OCI-LY3 (cell line): ENCODE measurements around the gene KIF15.

Experiments
- H2AFZ ChIP-seq: fragments of 200-600, 300-600 bp; shearing (Covaris generic); 2 replicates; pipeline ENCODE4 v1.6.0; 2014; ENCODE audit warnings: antibody characterized with exemption, low read depth, low read length
- H3K27ac ChIP-seq: fragments of 200-600, 300-600 bp; sonication (generic); 2 replicates; pipeline ENCODE4 v1.5.1; 2014; ENCODE audit warnings: mild to moderate bottlenecking, low read length, moderate library complexity, mixed read lengths
- H3K27me3 ChIP-seq: fragments of 200-600, 300-600 bp; sonication (generic); 2 replicates; pipeline ENCODE4 v1.6.1; 2014; ENCODE audit warnings: low read depth, low read length, mixed read lengths
- H3K36me3 ChIP-seq: fragments of 200-600, 300-600 bp; sonication (generic); replicated peaks from 2 replicates; pipeline ENCODE3; 2014; ENCODE audit warnings: low read depth, low read length, mixed read lengths
- H3K4me1 ChIP-seq: fragments of 300-600, 200-600 bp; sonication (generic); 2 replicates; pipeline ENCODE4 v1.6.1; 2014; ENCODE audit warnings: low read length, mixed read lengths
- H3K4me2 ChIP-seq: fragments of 200-600, 300-600 bp; sonication (generic); 2 replicates; pipeline ENCODE4 v1.6.1; 2014; ENCODE audit warnings: low read length, mixed read lengths
- H3K4me3 ChIP-seq: fragments of 300-600, 200-600 bp; sonication (generic); 2 replicates; pipeline ENCODE4 v1.5.1; 2014; ENCODE audit warnings: antibody characterized with exemption, mild to moderate bottlenecking, low read length, moderate library complexity
- H3K79me2 ChIP-seq: fragments of 300-600, 200-600 bp; shearing (Covaris generic); 2 replicates; pipeline ENCODE4 v1.6.1; 2014; ENCODE audit warnings: mild to moderate bottlenecking, low read length, mixed read lengths
- H3K9ac ChIP-seq: fragments of 300-600, 200-600 bp; shearing (Covaris generic); 2 replicates; pipeline ENCODE4 v1.6.0; 2014; ENCODE audit warnings: mild to moderate bottlenecking, low read length, moderate library complexity
- H3K9me3 ChIP-seq: fragments of 200-600, 300-600 bp; shearing (Covaris generic); 2 replicates; pipeline ENCODE4 v1.6.1; 2014; ENCODE audit warnings: low read length, mixed read lengths; ENCODE audit not compliant: insufficient read depth
- H4K20me1 ChIP-seq: fragments of 200-600, 300-600 bp; sonication (generic); 2 replicates; pipeline ENCODE4 v1.6.1; 2016; ENCODE audit warnings: low read length, mixed read lengths; ENCODE audit not compliant: insufficient read depth
- CTCF ChIP-seq: fragments of 200-600, 300-600 bp; sonication (generic); IDR thresholded peaks from 2 replicates; pipeline ENCODE4 v1.5.1; 2014; ENCODE audit warnings: antibody characterized with exemption, low read length, low read depth
- EZH2phosphoT487 ChIP-seq: fragments of 200-600 bp; shearing (Covaris generic); IDR thresholded peaks from 2 replicates; pipeline ENCODE4 v1.6.1; 2018; ENCODE audit warnings: antibody characterized with exemption, mixed run types, low read depth

KIF15 gene

GRCh38 chr3:44761424-44762169 lies at the start of gene KIF15, which contains the start of gene KIAA1143:
KIF15 (plus strand) TSS chr3:44761794; CDS start chr3:44761866, 72 bp downstream.
KIAA1143 (minus strand) TSS chr3:44761619; CDS start chr3:44761602, 17 bp downstream.
- Histone ChIP-seq H3K4me2 (peak within 1 kb of the TSS; percentile 87), H3K27me3 (no peaks in the 10 kb centered on the region), H4K20me1 (no peaks in the 10 kb centered on the region), H3K36me3 (peaks cover 55% of the 10 kb centered on the region), H3K4me3 (peak within 1 kb of the TSS; percentile 79), H3K27ac (peak within 1 kb of the TSS; percentile 56), H3K9ac (peak within 1 kb of the TSS; percentile 75), H3K79me2 (peaks cover 93% of the 10 kb centered on the region), H3K4me1 (peaks cover 6% of the 10 kb centered on the region), H3K9me3 (peaks cover 31% of the 10 kb centered on the region), H2AFZ (peak within 1 kb of the TSS; percentile 94)
- peak; percentile 39 for TF ChIP-seq CTCF
- no peak for TF ChIP-seq EZH2phosphoT487

GRCh38 chr3:44712455-44713075 lies 49.0 kb upstream of the KIF15 start, which contains the start of gene ZNF502:
ZNF502 (plus strand) TSS chr3:44712660; CDS start chr3:44720262, 7,602 bp downstream.
- H3K9ac ChIP-seq = no peak within 1 kb of the TSS
- no peaks in the 10 kb centered on the region for H3K79me2 ChIP-seq
- no peaks in the 10 kb centered on the region for H3K36me3 ChIP-seq
- no peak within 1 kb of the TSS for H3K4me3 ChIP-seq
- H3K4me1 ChIP-seq = no peaks in the 10 kb centered on the region
- no peak for TF ChIP-seq EZH2phosphoT487
- no peak for TF ChIP-seq CTCF
- H4K20me1 ChIP-seq = no peaks in the 10 kb centered on the region
- no peak within 1 kb of the TSS for H3K4me2 ChIP-seq
- H3K27ac ChIP-seq = no peak within 1 kb of the TSS
- H3K9me3 ChIP-seq = peaks cover 24% of the 10 kb centered on the region
- no peak within 1 kb of the TSS for H2AFZ ChIP-seq
- H3K27me3 ChIP-seq = no peaks in the 10 kb centered on the region

- TF ChIP-seq EZH2phosphoT487 (no peak), CTCF (no peak)
- H4K20me1 ChIP-seq = no peaks in the 10 kb centered on the region
- H3K79me2 ChIP-seq = no peaks in the 10 kb centered on the region
- peaks cover 73% of the 10 kb centered on the region for H3K9me3 ChIP-seq
- no peaks in the 10 kb centered on the region for H3K27me3 ChIP-seq
- H2AFZ ChIP-seq = no peak overlapping the region
- H3K4me2 ChIP-seq = no peak overlapping the region
- H3K36me3 ChIP-seq = no peaks in the 10 kb centered on the region
- no peak overlapping the region for H3K9ac ChIP-seq
- no peak overlapping the region for H3K4me3 ChIP-seq
- no peaks in the 10 kb centered on the region for H3K4me1 ChIP-seq
- H3K27ac ChIP-seq = no peak overlapping the region
These were observed 40.1 kb upstream of the KIF15 start for GRCh38 chr3:44721231-44722102.

- Histone ChIP-seq H3K36me3 (no peaks in the 10 kb centered on the region), H3K79me2 (no peaks in the 10 kb centered on the region), H4K20me1 (no peaks in the 10 kb centered on the region), H3K27ac (no peak overlapping the region), H3K9ac (no peak overlapping the region), H3K4me2 (no peak overlapping the region), H3K27me3 (no peaks in the 10 kb centered on the region), H3K4me1 (no peaks in the 10 kb centered on the region), H3K9me3 (peaks cover 69% of the 10 kb centered on the region), H2AFZ (no peak overlapping the region), H3K4me3 (no peak overlapping the region)
- TF ChIP-seq CTCF (no peak), EZH2phosphoT487 (no peak)
These were observed 39.5 kb upstream of the KIF15 start for GRCh38 chr3:44722103-44722401.
